Stimulated activated CD4-positive, alpha-beta T cell treated with anti-CD3 and anti-CD28 coated beads, Interleukin-1b, Interleukin-23, amount 100 ng/mL, for 4 hours (primary cell): ENCODE measurements around the gene ZNF586.
"Not testable (repeated sequence)": the region's sequence is repeated elsewhere in the genome, so short reads cannot be mapped to it uniquely, and the experiment has no call there.

Source experiments
- DNase-seq, 2 donors: peaks; one replicate each; pipeline ENCODE4 v3.0.0-alpha.2; 2020; ENCODE audit warnings: low read depth in 2 of 2

The ZNF586 gene

DNA sequence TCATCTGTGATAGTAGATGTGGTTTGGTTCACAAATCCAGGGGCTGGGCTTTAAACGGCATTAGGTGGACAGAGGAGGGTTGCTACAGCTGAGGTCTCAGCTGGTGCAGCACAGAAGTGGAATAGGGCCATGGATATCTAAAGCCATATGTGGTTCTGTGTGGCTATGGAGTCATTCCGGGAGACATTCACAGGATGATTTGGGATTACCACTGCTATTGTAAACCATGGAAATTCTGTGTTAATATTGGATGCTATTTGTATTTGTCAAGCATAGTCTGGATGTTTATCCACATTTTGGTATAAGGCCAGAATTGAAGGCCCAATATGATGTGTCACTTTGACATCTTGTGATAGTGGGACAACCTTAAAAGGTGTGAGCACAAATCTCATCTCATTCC, 53.7 kb downstream of the ZNF586 start:
- DNase-seq: not testable (repeated sequence)

GRCh38 chr19:57823608-57824007, 54.1 kb downstream of the ZNF586 start:
- not testable (repeated sequence) for DNase-seq

DNA sequence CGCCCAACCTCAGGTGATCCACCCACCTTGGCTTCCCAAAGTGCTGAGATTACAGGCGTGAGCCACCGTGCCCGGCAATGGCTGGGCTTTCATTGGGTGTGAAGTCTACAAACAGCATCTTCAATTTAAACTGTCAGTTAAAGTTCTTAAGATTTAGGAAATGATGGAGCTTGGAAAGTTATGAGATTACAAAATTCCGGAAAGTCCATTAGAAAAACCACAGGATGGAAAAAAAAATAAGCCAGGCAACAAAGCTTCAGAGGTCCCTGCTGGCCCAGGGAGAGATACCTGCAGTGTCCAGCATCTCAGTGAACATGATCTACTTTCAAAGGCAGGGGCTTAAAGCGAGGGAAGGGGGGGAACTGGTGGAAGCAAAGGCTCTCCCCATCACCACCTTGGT, 56.0 kb downstream of the ZNF586 start:
- DNase-seq: no peak

DNA sequence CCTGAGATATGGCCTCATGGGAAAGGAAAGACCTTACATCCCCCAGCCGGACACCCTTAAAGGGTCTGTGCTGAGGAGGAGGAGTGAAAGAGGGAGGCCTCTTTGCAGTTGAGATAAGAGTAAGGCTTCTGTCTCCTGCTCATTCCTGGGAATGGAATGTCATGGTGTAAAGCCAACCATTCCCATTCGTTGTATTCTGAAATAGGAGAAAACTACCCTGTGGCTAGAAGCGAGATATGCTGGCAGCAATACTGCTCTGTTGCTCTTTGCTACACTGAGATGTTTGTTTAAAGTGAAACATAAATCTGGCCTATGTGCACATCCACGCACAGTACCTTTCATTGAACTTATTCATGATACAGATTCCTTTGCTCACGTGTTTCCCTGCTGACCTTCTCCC, 59.8 kb downstream of the ZNF586 start:
- no peak for DNase-seq

DNA sequence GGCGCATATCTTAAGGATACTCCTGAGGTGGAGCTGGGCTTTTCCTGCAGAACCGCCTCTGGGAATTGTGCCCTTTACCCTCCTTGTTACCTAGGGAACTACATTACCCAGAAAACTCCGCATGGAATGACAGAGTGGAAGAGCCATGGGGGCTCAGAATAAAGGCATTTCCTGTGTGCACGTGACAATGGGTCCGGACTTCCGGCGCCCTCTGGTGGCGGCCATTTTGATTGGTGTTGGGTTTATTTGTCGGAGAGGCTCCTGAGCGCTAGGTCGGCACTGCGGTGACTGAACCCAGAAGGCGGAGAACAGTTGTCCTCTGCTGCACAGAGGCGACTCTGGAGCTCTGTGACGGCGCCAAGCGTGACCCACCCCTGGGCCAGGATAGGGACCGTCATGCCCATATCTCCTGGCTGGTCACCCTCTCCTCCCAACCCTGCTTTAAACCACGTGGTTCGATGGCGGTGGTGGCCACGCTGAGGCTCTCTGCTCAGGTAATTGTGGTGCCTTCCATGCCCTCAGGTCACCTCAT, 60.7 kb downstream of the ZNF586 start, which contains the start of gene ZNF587B:
Gene ZNF587B, plus strand, starts transcription at position 229 of the 532 bp plus-strand sequence. Its CDS starts 230 bp downstream, at position 459.
- peak in 1 of 2 donors; percentile 23 for DNase-seq
